Stimulated activated CD4-positive, alpha-beta T cell treated with anti-CD3 and anti-CD28 coated beads, Interleukin-1b, Interleukin-23, amount 100 ng/mL, for 24 hours (primary cell): ENCODE measurements around the gene FAIM2.

ENCODE experiments used
- DNase-seq, 4 experiments: peaks; one replicate each; pipeline ENCODE4 v3.0.0-alpha.2; 2020; ENCODE audit warnings: low read depth in 4 of 4, low spot score in 1 of 4

FAIM2 gene

DNA sequence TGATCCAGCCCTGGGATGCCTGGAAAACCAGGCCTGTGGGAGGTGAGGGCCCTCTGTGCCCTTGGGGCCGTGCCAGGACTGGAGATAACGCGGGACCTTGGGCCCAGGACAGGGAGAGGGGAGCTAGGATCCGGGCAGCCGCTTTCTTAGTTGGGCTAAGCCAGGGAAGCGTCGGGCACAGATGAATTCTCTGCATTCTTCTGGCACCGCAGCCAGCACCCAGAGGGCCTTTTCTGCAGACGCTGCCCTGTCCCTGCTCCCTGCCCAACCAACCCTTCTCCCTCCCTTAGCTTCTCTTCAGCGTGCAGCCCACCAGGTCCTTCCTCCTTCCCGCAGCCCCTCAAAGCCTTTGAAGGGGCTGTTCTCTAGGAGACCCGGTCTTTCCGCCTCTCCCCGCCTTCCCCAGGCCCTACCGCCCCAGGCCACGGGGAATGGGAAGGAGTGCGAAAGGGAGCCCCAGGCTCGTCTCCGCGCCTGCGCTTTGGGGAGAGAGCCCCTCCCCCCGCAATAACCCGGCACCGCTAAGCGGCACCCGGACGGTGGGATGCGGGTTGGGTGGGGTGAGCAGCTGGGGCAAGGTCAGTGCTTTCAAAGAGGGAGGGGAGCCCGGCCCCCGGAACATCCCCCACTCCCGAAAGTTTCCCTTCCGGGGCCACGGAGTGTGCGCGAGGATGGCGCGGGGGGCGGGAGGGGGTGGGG, 76.2 kb downstream of the FAIM2 start:
- peak in 3 of 4 experiments; percentile 9 to 32 (median 24) for DNase-seq

DNA sequence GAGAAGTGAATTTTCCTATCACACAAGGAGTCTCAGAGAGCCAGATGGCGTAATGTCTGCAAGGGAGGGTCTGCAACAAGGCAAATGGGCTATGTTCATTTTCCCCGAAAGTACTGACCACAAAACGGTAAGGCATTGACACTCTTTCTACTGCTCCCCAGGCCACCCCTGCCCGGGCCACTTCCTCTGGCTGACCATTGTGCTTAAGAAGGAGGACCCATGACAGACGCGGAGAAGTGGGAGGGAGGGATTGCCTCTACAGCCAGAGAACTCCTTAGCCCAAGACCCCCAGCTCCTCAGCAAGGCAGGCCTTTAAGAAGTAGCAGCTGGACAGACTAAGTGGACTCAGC, 76.7 kb downstream of the FAIM2 start:
- no peak for DNase-seq

DNA sequence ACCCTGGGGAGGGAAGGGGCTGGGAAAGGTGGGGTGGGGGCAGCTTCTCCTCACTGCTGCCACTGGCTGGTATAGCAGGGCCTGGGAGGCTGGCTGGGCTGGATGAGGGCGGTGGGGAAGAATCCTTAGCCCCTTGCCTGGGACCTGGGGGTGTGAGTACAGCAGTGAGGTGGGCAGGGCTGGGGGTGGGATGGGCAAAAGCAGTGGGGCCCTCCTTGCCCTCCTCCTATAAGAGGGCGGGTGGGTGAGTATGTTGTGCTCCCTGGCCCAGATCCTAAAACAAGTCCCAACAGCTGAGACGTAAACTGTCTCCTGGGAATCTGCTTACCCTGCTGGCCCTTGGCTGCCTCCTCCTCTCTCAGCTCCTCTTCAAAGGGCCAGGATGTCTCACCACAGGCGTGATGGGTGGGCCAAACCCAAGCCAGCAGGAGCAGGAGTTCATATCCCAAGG, 77.7 kb downstream of the FAIM2 start:
- no peak for DNase-seq

DNA sequence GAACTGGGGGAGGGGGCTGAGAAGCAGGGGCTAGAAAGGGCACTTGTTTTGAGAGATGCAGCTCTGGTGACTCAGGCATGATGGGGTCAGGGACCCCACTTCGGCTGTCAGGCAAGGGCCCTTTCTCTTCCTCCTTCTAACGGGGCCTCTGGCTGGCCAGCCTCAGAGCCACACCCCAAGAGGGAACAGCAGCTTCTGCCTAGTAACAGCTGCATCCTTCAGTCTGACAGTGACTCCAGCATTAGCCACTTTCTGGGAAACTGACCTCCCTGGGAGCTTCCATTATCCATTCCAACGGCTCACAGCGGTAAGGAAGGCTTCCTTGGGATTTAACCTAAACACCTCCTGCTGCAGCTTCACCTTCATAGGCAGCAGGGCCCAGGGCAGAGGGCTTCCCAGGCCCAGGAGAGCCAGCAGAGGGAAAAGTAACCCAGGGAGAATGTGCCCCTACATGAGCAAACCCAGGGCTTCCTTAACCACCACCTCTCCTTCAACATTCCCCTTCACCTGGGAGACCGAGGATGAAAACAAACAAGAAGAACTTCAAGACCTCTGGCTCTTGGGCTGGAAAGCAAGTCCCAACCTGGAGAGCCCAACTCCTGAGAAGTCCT, 78.2 kb downstream of the FAIM2 start:
- no peak for DNase-seq

DNA sequence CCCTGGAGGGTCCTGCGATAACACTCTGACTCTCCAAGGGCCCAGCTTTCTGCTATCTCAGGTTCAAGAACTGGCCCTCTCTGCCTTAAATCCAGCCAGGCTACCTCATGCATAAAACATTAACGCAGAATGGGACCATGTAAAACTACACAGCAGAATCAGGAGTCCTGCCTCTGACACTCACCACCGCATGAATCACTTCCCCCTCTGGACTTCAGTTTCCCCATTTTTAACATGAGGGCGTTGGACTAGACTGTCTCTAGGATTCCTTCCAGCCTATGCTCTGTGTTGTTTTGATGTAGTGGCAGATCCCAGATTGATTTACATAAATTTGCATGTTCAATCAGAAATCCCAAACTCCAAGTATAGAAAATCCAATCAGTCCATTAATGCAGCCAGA, 78.8 kb downstream of the FAIM2 start:
- no peak for DNase-seq

DNA sequence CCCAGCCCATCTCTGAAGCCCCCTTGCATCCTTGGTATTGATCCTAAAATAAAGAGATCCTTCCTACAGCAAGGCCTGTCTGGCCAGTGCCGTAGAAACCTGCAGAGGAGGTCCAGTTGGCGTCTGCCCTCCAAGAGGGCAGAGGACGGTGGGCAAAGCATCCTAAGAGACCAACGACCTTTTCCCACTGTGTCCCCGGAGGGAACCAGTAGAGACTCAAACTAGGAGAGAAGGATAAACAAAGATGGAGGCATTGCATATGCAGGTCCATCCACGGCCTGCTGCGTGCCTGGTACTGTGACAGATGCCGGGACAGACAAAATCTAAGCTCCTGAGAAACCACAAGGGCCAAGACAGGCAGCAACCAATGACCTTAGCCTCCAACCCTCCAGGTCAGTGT, 79.3 kb downstream of the FAIM2 start:
- DNase-seq = no peak

DNA sequence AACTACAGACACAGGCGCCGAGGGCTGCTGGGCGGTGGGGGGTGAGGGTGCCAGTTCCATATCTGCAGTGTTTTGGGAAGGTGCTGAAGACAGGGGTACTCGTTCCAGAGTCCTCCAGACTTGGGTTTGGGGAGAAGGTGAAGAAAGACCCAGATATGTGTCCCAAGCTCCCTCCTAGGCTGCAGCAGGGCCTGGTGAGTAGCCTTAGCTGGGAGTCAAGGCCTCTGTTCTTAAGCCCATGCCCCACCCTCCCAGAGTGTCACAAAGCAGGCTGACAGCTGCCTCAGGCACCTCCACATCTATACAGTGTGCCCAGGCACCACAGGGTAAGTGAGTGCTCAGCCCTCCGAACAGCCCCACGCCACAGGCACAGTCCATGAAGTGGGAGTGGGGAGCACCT, 79.7 kb downstream of the FAIM2 start:
- no peak for DNase-seq

DNA sequence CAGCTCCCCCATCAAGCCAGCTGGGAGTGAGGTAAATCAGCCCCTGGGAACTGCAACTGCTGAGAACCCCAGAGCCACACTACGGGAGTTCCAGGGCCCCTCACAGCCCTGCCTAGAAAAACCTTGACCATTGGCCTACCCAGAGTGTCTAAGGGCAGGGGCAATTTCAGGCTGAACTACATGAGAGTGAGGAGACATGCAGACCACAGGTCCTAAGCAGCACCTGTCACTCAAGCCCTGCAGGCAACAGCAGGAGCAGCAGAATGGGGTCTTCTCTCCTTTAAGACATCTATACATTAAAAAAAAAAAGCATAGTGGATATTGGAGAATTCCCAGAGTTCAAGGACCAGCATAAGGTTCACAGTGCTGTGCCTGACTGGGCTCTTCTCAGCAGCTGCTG, 80.3 kb downstream of the FAIM2 start:
- no peak for DNase-seq

DNA sequence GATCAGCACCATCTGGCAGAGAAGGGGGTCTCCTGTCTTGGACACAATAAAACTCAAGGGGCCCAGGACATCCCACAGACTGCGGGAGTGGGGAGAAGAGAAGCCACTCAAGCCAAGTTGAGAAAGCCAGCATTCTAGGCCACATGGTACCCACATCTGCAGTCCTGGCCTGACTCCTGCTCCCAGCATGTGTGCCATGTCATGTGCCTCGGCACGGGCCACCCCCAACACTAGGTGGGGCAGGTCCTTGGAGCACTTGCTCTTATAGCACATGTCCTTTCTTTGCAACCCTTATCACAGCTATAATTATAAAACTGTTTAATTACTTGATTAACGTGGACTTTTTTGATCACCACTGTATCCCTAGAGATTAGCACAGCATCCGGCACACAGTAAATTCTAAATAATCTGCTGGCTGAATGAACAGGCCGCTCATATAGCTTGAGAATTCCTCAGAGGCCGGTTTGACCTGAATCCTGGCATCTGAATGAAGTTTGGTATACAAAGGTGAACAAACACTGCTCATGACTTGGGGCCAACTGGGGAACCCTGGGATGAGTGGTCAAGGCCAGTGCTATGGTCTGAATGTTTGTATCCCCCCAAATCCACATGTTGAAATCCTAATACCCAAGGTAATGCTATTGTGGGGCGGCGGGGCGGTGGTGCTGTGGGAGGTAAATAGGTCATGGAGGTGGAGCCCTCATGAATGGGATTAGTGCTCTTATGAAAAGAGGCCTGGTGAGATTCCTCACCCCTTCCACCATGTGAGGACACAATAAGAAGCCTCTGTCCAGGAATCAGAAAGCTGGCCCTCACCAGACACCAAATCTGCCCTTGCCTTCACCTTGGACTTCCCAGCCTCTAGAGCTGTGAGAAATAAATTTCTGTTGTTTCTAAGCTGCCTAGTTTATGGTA, 82.1 kb downstream of the FAIM2 start:
- no peak for DNase-seq

DNA sequence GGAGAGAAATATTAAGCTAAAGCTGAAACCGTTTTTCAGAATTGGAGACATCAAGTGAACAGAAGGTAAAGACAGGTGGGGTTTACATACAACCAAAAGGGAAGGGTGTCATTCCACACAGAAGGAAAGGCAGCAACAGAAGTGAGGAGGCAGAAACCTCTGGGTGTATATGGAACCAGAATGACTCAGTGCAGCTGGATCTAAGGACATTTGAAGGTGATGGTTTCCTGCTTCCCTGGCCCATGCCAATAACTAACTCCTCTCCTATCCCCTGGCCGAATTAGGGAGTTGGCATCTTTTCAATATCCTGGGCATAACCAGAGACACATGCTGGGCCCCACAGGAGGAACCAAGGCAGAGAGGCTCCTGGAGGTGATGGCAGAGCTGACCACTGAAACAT, 83.9 kb downstream of the FAIM2 start:
- no peak for DNase-seq

DNA sequence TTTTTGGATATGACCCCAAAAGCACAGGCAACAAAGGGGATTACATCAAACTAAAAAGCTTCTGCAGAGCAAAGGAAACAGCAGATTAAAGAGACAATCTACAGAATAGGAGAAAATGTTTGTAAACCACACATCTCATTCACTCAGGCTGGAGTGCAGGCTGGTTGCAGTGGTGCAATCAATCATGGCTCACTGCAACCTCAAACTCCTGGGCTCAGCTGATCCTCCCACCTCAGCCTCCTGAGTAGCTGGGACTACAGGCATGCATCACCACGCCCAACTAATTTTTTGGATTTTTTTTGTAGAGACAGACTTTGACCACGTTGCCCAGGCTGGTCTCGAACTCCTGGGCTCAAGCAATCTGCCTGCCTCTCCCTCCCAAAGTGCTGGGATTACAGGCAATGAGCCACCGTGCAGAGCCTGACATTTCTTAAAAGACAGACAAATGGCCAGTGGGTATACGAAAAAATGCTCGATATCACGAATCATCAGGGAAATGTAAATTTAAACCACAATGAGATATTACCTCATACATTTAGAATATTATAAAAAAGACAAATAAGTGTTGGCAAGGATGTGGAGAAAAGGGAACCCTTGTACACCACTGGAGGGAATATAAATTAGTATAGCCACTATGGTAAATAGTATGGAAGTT, 85.3 kb downstream of the FAIM2 start:
- no peak for DNase-seq
